Stimulated activated CD4-positive, alpha-beta T cell treated with anti-CD3 and anti-CD28 coated beads, Interleukin-15, amount 100 ng/mL, for 1 hour (primary cell): ENCODE measurements around the gene LSMEM2.
A peak's percentile ranks its signal among the peaks of the same experiment; 100 is the strongest.
"Not testable (repeated sequence)": the region's sequence is repeated elsewhere in the genome, so short reads cannot be mapped to it uniquely, and the experiment has no call there.

Experiments used
- DNase-seq, 2 donors: peaks; one replicate each; pipeline ENCODE4 v3.0.0-alpha.2; 2020; ENCODE audit warnings: low read depth in 1 of 2, low spot score in 1 of 2

Gene LSMEM2

GRCh38 chr3:50264383-50264963 lies 14.4 kb upstream of the LSMEM2 start:
- DNase-seq: no peak

- DNase-seq: no peak
Measured at GRCh38 chr3:50264964-50265485, 13.9 kb upstream of the LSMEM2 start.

GRCh38 chr3:50265571-50265970 lies 13.3 kb upstream of the LSMEM2 start:
- no peak for DNase-seq

GRCh38 chr3:50266017-50266416 lies 12.9 kb upstream of the LSMEM2 start:
- DNase-seq: no peak

- no peak for DNase-seq
Measured at GRCh38 chr3:50266836-50267235, 12.1 kb upstream of the LSMEM2 start.

- DNase-seq: no peak
Measured at GRCh38 chr3:50267280-50267913, 11.5 kb upstream of the LSMEM2 start.

GRCh38 chr3:50268276-50268675 lies 10.6 kb upstream of the LSMEM2 start:
- DNase-seq: no peak

GRCh38 chr3:50268703-50269451 lies 10.0 kb upstream of the LSMEM2 start, which contains the start of gene SEMA3B:
TSS of gene SEMA3B (plus strand) at chr3:50269147. CDS start at chr3:50269241, 94 bp downstream.
- no peak for DNase-seq

- no peak for DNase-seq
Measured at GRCh38 chr3:50269460-50269859, 9.4 kb upstream of the LSMEM2 start.

GRCh38 chr3:50269977-50270413 lies 8.9 kb upstream of the LSMEM2 start:
- DNase-seq: no peak

GRCh38 chr3:50270422-50271224 lies 8.3 kb upstream of the LSMEM2 start:
- no peak for DNase-seq

GRCh38 chr3:50271314-50271936 lies 7.5 kb upstream of the LSMEM2 start:
- no peak for DNase-seq

- DNase-seq: not testable (repeated sequence)
Measured at GRCh38 chr3:50272538-50272910, 6.4 kb upstream of the LSMEM2 start.

GRCh38 chr3:50272911-50273688 lies 5.8 kb upstream of the LSMEM2 start:
- peak; percentile 68 to 87 for DNase-seq

- DNase-seq: no peak
Measured at GRCh38 chr3:50273689-50274065, 5.2 kb upstream of the LSMEM2 start.

GRCh38 chr3:50274371-50275104 lies 4.3 kb upstream of the LSMEM2 start:
- DNase-seq: peak; percentile 54 to 55

- no peak for DNase-seq
Measured at GRCh38 chr3:50275141-50275995, 3.5 kb upstream of the LSMEM2 start.

GRCh38 chr3:50275996-50276761 lies 2.7 kb upstream of the LSMEM2 start:
- no peak for DNase-seq
